Gastrocnemius medialis (tissue), 4 donors: ENCODE results near the gene MBNL2.

ENCODE experiments used
- POLR2A ChIP-seq, 2 donors: fragments of 450-650 bp; IDR thresholded peaks; one replicate each; pipeline ENCODE4 v1.6.1; 2017; ENCODE audit warnings: antibody characterized with exemption in 2 of 2, mild to moderate bottlenecking in 2 of 2, moderate library complexity in 2 of 2
- TF ChIP-seq, protein P1 (sequence below), 5 experiments: fragments of 450-650 bp in 3 of 5; fragments of 200-600 bp in 2 of 5; sonication (generic) in 2 of 5; IDR thresholded peaks in 4 of 5; conservative IDR thresholded peaks in 1 of 5; 1 replicate in 4 of 5; 2 replicates in 1 of 5; pipeline ENCODE4 v1.5.1; 2016 to 2019; ENCODE audit warnings: antibody characterized with exemption in 5 of 5, mild to moderate bottlenecking in 3 of 5, moderate library complexity in 3 of 5

- TF ChIP-seq, protein P1, sequence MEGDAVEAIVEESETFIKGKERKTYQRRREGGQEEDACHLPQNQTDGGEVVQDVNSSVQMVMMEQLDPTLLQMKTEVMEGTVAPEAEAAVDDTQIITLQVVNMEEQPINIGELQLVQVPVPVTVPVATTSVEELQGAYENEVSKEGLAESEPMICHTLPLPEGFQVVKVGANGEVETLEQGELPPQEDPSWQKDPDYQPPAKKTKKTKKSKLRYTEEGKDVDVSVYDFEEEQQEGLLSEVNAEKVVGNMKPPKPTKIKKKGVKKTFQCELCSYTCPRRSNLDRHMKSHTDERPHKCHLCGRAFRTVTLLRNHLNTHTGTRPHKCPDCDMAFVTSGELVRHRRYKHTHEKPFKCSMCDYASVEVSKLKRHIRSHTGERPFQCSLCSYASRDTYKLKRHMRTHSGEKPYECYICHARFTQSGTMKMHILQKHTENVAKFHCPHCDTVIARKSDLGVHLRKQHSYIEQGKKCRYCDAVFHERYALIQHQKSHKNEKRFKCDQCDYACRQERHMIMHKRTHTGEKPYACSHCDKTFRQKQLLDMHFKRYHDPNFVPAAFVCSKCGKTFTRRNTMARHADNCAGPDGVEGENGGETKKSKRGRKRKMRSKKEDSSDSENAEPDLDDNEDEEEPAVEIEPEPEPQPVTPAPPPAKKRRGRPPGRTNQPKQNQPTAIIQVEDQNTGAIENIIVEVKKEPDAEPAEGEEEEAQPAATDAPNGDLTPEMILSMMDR (IDR thresholded peaks at IDR 0.05 in 4 of 5, conservative IDR thresholded peaks at IDR 0.05 in 1 of 5) = no peak
- TF ChIP-seq POLR2A (IDR thresholded peaks at IDR 0.05) = no peak
These were observed 172.4 kb downstream of the MBNL2 start for GRCh38 chr13:97394542-97394941.
